ENCODE data around the gene SCNN1B. TPM values are rescaled to one million over a fixed set of nuclear protein-coding genes. Genes with fewer than 3 reads are reported as not detected.

SCNN1B gene
- total RNA-seq, 2 donors from 2014 or later: 0.16 to 0.26 TPM

- DNase-seq (ENCODE audit: low spot score): no peak
- TF ChIP-seq, protein P1, sequence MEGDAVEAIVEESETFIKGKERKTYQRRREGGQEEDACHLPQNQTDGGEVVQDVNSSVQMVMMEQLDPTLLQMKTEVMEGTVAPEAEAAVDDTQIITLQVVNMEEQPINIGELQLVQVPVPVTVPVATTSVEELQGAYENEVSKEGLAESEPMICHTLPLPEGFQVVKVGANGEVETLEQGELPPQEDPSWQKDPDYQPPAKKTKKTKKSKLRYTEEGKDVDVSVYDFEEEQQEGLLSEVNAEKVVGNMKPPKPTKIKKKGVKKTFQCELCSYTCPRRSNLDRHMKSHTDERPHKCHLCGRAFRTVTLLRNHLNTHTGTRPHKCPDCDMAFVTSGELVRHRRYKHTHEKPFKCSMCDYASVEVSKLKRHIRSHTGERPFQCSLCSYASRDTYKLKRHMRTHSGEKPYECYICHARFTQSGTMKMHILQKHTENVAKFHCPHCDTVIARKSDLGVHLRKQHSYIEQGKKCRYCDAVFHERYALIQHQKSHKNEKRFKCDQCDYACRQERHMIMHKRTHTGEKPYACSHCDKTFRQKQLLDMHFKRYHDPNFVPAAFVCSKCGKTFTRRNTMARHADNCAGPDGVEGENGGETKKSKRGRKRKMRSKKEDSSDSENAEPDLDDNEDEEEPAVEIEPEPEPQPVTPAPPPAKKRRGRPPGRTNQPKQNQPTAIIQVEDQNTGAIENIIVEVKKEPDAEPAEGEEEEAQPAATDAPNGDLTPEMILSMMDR (IDR thresholded peaks at IDR 0.05): no peak
- Histone ChIP-seq H3K27ac (no peak overlapping the region), H3K4me1 (no peaks in the 10 kb centered on the region), H3K27me3 (no peaks in the 10 kb centered on the region), H3K36me3 (no peaks in the 10 kb centered on the region), H3K9me3 (peaks cover 0 to 5% of the 10 kb centered on the region in 2 donors), H3K4me3 (no peak overlapping the region)
These were observed 27.1 kb upstream of the SCNN1B start for GRCh38 chr16:23274968-23275367.

GRCh38 chr16:23276821-23277220 lies 25.3 kb upstream of the SCNN1B start:
- no peak overlapping the region for H3K27ac ChIP-seq
- TF ChIP-seq, protein P1 (IDR thresholded peaks at IDR 0.05): no peak
- peaks cover 0 to 5% of the 10 kb centered on the region in 2 donors for H3K9me3 ChIP-seq
- no peak for DNase-seq (ENCODE audit: low spot score)
- no peaks in the 10 kb centered on the region for H3K27me3 ChIP-seq
- no peak overlapping the region for H3K4me3 ChIP-seq
- H3K36me3 ChIP-seq: no peaks in the 10 kb centered on the region
- no peaks in the 10 kb centered on the region for H3K4me1 ChIP-seq

DNA sequence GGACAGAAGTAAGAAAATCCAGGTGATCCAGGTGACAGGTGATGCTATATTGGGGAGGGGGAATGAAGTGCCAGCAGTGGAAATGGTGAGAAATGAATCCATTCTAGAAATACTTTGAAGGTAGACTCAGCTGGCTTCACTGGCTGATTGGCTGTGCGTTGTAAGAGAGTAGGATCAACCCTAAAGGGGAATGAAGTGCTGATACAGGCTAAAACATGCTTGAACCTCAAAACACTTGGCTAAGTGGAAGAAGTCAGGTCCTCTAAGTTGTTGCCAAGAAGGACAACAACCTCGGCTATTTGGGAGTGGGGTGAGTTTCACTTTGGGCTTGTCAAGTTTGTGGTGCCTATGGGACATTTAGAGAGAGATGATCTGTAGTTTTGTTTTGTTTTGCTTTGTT lies 24.1 kb upstream of the SCNN1B start:
- no peaks in the 10 kb centered on the region for H3K36me3 ChIP-seq
- TF ChIP-seq, protein P1 (IDR thresholded peaks at IDR 0.05): no peak
- H3K4me1 ChIP-seq: no peaks in the 10 kb centered on the region
- no peak overlapping the region for H3K27ac ChIP-seq
- DNase-seq (ENCODE audit: low spot score): no peak
- H3K4me3 ChIP-seq: no peak overlapping the region
- peaks cover 0 to 5% of the 10 kb centered on the region in 2 donors for H3K9me3 ChIP-seq
- H3K27me3 ChIP-seq: no peaks in the 10 kb centered on the region

- Histone ChIP-seq H3K36me3 (no peaks in the 10 kb centered on the region), H3K4me1 (no peaks in the 10 kb centered on the region), H3K4me3 (no peak overlapping the region), H3K9me3 (peaks cover 0 to 5% of the 10 kb centered on the region in 2 donors), H3K27ac (no peak overlapping the region), H3K27me3 (no peaks in the 10 kb centered on the region)
- TF ChIP-seq, protein P1 (IDR thresholded peaks at IDR 0.05): no peak
- DNase-seq (ENCODE audit: low spot score): no peak
These were observed 22.4 kb upstream of the SCNN1B start for GRCh38 chr16:23279721-23280153.

GRCh38 chr16:23280483-23280967 lies 21.6 kb upstream of the SCNN1B start:
- H3K4me1 ChIP-seq: no peaks in the 10 kb centered on the region
- H3K9me3 ChIP-seq: no peaks in the 10 kb centered on the region
- no peak overlapping the region for H3K4me3 ChIP-seq
- H3K27ac ChIP-seq: no peak overlapping the region
- TF ChIP-seq, protein P1 (IDR thresholded peaks at IDR 0.05): no peak
- DNase-seq (ENCODE audit: low spot score): no peak
- H3K27me3 ChIP-seq: no peaks in the 10 kb centered on the region
- no peaks in the 10 kb centered on the region for H3K36me3 ChIP-seq

GRCh38 chr16:23282568-23282967 lies 19.5 kb upstream of the SCNN1B start:
- no peak overlapping the region for H3K4me3 ChIP-seq
- H3K9me3 ChIP-seq: no peaks in the 10 kb centered on the region
- H3K36me3 ChIP-seq: no peaks in the 10 kb centered on the region
- no peaks in the 10 kb centered on the region for H3K27me3 ChIP-seq
- TF ChIP-seq, protein P1 (IDR thresholded peaks at IDR 0.05): no peak
- H3K27ac ChIP-seq: no peak overlapping the region
- H3K4me1 ChIP-seq: no peaks in the 10 kb centered on the region
- no peak for DNase-seq (ENCODE audit: low spot score)

Measured in right atrium auricular region (tissue), 2 donors.